NCI-H2029 (cell line): ENCODE results near the gene WNT2.

Experiments used
- DNase-seq: peaks from one replicate; lab custom pipeline; 2025; lab: John Stamatoyannopoulos, UW

The WNT2 gene

DNA sequence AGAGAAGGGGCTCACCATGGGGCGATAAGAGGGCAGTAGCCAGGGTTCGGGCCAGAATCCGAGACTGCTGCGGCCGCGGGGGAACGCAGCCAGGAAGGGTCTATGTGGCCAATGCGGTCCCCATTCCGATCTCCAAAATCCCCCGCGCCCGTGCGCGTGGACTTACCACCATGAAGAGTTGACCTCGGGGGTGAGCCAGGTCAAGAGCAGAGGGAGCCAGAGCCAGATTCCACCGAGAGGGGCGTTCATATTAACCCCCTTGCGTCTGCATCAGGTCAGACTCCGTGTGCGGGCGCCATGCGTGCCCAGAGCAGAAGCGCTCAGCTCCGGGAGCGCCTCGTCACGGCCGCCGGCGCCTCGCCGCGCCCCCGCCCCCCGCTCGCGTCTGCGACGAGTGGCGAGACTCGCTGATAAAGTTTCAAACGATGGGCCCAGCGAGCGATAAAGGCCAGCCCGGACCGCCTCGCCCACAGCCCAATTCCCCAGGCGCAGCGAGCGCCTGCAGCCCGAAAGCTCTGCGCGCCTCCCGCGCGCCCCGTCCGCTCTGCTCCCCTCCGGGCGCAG lies at the start of gene WNT2:
TSS of gene WNT2 (minus strand) at position 318 of the 564 bp plus-strand sequence. CDS start at position 249, 69 bp downstream.
- no peak for DNase-seq

DNA sequence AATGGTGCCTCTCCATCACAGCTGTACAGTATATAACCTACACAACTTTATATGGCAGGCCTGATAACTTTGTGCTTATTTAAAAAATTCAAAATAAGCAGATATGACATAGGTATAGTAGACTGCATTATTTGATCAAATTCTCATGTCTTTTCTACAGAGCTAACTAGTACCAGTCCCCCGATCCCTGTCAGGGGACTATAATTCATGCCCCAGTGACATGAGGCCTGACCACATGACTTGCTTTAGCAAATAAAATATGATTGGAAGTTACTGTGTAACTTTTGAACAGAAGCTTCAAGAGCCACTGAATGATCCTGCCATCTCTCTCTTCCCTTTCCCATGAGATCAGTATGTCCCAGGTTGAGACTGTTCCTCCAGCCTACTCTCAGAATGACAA lies 49.2 kb upstream of the WNT2 start:
- no peak for DNase-seq

DNA sequence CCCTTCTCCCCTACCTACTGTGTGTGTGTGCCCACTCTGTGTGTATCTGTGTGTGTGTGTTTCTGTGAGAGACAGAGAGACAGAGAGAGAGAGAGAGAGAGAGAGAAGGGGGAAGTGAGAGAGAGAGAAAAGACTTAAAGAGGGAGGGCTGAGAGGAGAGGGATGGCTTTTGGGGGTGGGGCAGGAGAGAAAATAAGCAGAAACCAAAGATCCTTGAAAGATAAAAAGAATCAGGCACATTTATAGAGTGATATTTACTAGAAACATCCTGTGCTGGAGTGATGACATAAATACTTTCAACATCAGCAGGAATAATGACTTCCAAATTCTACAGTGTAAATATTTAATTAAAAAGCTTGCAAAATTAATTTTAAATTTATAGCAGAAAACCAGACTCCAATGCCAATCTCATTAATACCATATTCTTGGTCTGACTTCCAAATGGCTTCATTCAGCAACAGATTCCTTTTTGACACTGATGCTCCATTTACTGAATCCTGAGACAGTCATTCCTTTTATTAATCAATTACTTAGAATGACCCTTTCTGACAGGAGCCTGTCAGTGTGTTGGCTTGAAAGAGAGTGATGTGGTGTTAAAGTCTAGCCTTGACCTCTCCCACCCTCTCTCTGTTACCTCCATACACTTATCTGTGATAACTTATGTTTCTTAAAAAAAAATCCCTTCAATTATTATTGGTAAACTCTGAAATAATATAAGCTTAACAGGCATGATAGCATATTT lies 41.7 kb upstream of the WNT2 start:
- DNase-seq = no peak

DNA sequence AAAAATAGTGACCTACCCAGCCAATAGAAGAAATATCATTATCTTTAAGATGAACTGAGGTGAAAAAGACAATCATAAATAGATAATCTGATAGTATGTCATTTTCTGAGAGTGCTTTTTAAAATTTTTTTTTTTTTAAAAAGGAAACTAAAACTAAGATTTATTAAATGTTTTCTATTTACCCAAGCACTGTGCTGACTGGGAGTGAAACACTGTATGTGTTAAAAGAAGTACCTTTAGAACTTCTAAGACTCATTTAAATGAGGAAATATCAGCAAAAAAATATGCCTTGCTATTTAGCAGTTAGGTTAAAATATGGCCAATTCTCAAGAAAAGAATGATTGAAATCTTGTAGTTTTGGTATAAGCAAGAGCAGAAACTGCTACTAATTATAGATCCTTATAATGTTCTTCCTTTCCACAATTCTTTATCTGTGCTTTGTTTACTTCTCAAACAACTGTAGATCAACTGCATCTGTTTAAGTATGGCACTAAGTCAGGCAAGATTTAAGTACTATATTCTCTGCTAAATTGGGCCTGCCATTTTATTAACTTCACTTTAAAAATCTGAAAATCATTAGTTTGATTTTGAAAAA lies 39.5 kb upstream of the WNT2 start:
- DNase-seq = no peak

DNA sequence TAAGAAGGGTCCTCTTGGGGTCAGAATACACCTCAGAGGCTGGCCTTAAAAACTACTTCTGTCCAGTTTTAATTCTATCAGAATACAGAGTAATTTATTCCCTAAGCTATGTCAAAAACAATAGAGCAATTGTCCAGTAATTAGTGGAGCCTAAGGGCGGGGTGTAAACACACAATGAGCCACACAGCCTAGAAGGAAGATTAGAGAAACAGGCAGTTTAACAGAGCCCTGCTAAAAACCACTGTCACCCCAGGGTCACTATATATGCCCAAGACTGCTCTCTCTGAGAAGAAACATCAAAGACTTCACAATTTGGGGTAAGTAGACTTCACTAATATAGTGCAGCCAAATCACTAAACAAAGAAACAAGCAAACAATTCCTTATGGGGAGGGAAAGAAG lies 27.2 kb upstream of the WNT2 start:
- DNase-seq = no peak

DNA sequence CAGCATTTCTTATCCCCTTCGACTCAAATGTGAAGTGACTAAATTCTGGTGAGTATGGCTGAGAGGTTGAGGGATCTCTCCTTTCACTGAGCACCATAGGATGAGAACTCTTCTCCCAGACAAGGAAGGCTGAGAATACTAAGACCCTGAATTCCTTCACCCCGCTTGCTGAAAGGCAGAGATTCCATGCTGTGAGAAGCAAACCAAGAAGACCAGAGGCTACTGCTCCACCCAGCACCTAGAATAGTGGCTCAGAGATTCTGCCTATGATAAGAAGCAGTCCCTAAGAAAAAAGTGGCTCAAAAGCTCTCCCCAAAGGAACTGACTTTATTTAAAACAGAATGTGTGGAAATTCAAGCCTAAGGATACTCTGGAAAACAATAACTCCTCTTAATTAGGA lies 26.7 kb upstream of the WNT2 start:
- no peak for DNase-seq

DNA sequence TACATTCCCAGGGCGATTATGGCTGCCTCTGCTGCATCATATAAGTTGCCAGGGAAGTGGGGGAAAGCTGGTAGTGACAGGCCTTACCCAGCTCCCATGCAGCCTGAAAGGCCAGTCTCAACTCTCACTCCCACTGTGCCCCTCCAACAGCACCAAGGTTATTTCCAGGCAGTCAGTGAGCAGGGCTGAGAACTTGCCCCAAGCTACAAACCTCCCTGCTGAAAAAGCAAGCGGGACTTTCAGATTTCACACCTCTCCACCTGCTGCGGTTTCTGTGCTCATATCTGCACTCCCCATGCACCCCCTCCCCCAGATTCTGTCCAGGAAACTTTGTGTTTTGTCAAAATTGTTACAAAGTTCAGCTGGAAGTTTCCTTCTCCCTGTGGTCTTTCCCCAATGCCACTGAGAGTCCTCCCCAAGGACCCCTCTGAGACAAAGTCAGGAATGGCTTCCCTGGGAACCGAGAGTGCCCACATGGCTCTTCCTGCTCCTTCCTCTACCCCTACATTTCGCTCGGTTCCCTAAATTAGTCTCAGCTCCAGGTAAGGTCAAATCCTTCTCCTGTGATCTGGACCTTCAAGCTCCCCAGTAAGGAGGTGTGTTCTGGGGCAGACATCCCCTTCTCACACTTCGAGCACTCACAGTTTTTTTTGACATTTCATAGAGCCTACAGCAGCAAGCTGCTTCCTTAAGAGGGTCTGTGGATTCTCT lies 25.3 kb upstream of the WNT2 start:
- DNase-seq = no peak

DNA sequence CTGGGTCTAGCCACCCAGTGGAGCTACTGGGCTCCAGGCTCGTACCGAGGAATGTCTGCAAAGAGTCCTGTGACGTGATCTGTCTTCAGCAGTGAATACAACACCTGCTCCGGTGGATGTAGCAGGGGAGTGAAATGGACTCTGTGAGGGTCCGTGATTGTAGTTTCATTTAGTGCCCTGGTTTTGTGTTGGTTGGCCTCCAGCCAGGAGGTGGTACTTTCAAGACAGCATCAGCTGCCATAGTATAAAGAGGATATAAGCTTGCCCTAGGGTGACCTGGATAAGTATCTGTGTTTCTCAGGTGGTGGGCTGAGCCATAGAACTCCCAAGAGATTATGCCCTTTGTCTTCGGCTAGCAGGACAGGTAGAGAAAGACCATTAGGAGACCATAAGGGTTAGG lies 24.6 kb upstream of the WNT2 start:
- DNase-seq = no peak

DNA sequence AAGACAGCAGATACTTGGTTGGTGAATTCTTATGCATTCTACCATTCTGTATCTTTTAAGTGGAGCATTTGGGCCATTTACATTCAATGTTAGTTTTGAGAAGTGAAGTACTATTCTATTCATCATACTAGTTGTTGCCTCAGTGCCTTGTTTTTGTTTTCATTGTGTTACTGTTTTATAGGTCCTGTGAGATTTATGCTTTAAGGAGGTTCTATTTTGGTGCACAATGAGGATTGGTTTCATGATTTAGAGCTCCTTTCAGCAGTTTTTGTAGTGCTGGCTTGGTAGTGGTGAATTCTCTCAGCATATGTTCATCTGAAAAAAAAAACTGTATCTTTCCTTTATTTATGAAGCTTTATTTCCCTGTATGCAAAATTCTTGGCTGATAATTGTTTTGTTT lies 23.3 kb upstream of the WNT2 start:
- no peak for DNase-seq

DNA sequence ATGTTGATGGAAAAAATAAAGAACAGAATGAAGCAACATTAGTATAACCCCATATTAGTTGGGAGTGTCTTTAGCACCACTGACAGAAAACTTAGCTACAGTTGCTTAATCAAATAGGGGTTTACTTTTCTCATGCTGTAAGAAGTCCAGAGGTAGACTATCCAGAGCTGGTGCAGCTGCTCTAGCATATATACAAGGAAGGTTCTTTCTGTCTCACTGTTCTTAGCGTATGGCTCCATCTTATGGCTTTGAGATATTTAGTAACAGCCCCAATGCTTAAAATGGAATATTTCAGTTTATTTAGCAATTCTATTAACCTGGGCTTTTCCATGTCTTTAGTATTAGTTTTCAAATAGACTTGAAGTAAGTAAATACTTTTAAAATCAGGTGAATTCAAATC lies 15.2 kb upstream of the WNT2 start:
- no peak for DNase-seq

DNA sequence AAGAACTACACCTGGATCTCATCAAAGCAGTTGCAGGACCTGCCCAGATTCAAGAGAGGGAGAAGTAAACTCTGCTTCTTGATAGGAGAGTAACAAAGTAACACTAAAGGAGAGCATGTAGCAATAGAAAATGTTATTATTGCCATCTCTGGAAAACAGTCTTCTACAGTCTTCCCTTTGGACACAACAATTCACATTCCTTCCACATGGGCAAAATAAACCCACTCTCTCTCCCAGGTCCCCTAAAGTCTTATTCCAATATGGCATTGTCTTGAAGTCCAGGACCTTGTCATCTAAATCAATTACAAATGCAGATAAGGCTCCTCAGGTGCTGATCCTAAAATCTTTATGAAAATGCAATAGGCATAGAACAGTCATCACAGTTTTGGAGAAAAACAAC lies 10.3 kb upstream of the WNT2 start:
- no peak for DNase-seq

DNA sequence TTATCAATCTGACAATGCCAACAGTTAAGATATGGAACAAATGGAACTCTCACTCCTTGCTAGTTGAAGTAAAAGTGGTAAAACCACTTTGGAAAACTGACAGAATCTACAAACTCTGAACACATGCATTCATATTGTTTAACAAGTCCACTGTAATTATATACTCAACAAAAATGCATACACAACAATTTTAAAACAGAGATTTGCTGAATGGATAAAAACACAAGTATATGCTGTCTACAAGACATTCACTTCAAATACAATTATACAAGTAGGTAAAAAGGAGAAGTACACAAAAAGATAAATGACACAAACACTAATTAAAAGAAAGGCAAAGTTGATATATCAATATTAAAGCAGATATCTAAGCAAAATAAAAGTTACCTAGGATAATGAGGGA lies 9.2 kb upstream of the WNT2 start:
- DNase-seq = no peak

DNA sequence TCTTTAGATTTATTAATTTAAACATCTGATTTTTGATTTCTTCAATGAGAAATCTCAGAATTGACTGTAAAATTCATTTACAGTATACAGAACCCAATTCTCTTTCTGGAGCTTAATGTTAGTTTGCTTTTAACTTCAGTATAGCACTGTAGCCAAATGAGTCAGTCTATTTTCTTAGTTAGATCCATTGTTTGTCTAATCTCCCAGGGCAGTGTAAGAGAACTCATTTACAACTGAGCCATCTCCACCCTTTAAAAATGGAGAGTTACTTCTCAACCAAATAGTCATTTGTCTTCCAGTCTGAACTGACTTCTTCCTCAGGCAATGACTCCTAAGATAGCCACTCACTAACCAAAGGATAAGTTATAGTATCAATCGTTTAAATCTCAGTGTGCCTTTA lies 3.0 kb upstream of the WNT2 start:
- DNase-seq = no peak

DNA sequence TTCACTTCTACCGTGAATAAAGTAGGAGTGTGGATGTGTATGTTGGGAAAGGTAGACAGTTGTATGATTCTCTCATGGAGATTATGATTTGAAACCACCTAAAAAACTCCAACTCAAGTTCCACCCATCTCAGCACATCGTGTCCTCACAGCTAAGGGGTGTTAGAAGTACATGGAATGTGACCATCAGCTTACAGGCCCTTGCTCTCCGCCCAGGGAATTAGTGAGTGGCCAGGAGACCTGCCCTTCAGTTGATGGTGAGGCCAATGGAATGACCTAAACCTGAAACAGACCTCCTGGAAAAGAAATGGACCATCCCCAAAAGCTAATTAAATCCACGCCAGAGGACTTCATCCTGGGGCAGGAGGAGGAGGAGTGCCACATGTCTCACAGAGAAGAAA lies 2.1 kb upstream of the WNT2 start:
- no peak for DNase-seq

DNA sequence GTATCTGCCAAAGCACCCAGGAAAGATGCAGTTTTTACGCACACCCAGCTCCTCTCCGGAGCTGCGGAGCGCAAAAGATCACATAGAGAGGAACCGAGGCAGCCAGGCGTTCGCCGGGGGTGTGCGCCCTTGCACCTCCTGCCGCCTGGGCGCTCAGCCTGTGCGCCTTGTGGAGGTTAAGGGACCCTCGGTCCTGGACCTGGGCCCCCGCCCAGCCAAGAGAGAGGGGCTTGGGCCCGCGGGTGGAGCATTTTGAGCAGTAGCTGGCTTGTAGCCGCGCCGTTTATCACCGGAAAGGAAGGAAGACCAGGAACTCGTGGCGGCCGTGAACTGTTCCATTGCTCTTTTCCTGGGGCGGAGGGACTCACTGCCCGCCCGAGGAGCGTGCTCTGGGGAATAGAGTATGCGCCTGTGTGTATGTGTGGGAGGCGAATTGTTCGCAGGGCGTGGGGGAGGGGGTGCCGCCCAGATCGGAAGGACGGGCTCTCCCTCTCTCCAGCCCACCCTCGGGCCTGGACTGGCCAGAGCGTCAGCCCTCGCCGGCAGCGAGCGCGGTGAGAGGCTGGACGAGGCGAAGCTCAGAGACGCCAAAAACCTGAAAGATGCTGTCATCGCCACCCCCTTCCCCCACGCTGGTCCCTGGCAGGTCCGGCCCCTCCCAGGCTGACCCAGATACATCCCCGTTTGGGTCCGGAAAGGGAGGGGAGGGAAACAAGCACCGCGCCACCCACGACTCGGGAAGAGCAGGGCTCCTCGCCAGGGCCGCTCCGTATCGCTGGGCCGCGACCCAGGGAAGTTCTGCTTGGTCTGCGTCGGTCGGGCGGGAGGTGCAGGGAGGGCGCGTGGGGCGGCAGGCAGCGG lies 1.2 kb upstream of the WNT2 start:
- DNase-seq = no peak

DNA sequence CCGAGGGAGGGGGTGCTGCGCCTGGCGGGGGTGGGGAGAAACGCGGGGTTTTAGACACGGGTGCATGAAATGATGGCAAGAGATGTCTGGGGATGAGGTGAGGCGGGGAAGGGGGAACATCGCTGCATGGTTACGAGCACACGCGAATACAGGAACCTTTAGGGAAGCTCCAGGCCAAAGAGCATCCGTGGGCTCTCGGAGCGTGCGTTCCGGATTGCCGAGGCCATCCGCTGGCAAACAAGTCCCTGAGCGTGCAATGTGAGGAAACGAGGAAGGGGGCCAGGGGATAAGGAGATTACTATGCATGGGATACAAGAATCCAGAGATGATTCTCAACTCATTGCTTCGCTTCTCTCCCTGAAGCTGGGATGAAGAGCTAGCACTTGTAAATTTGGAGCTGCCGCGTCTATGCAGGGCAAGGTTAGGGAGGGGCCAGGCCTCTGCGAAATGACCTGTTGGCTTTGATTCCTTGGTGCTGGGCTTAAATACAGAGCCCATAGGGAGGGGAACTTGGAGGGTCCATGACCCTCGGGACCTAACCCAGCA lies 520 bp upstream of the WNT2 start:
- no peak for DNase-seq

DNA sequence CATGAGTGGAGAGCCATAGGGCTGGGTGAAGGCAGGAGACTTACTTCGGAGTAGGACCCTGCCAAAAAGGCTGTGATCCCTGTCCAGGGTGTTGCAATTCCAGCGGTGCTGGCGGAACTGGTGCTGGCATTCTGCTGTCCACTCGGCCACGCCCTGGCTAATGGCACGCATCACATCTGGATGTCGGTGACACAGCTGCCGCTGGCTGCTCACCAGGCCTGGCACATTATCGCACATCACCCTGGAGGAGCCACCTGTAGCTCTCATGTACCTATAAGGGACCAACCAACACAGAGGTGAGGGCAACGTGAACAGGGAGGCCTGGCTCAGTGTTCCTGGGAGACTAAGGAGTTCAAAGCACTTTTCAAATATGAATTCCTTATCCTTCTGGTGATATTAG lies 2.3 kb downstream of the WNT2 start:
- no peak for DNase-seq

DNA sequence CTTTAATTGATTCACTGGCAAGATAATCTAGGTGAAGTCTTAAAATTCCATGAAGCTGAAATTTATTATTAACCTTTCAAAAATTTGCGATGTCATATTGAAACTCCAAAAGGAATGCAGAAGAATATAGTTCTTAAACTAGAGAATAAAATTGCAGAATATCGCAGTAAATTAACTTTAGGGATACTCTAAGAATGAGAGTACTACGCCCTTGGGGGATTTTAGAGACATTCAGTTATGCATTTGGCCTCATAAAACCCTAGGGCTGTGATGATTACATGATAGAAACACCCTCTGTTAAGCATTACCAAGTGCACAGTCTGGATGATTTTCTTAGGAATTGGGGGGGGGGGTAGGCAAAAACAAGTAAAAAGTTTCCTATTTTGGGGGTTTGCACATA lies 3.7 kb downstream of the WNT2 start:
- DNase-seq = no peak

DNA sequence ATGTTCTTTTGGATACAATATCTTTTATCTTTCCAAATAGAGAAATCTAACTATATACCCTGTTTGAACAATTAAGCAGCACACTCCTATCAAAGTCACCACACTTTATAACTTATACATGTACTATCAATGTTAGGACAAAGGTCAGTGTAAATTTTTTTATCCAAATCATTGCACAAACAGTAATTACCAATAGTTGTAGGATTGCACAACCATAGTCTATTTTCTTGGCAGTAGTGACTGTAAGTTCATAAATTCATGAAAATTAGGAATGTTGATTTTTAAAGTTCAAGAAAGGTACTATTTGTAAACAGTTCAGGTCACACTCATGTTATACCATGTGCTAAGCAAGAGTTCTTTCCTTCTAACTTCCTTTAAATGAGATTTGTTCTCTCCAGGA lies 9.3 kb downstream of the WNT2 start:
- DNase-seq = no peak

DNA sequence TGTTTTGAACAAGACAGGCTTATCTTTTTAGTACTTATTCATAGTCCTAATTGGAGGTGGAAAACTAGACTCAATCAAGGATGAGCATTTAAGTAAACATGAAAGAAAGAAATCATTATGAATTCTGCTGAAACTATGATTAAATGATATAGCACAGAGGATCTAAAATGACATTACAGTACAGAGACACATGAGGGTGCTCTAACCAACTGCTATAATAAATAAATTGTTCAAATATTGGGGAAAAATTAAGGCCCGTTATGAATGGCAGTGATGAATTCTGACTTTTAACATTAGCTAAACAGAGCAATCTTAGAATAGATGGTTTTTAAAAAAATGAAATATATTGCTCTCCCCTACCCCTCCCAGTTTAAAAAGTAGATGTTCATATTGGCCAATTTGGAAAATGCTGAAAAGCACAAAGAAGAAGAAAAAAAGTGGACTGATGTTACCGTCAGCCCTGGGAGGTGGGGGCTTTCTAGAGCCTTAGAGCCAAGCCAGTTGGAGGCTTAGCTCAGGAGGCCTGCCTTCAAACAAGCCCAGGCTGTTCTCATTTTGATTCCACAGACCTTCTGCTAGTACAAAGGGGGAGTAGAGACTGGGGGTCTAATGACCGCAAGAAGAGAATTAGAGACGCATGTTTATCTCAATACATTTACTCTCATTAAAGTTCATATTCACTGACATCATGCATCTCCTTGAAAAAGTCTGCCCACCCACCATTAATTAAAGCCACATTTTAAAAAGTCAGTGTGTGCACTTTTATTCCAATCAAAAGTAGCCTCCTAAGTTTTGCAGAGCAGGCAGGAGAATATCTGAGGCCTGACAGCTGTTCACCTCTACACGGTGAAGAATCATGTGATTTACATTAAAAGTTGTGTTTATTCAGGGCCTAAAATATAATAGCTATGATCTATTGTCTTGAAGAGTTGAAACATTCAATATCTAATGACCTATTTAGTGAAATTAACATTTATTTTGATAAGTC lies 10.0 kb downstream of the WNT2 start:
- no peak for DNase-seq

DNA sequence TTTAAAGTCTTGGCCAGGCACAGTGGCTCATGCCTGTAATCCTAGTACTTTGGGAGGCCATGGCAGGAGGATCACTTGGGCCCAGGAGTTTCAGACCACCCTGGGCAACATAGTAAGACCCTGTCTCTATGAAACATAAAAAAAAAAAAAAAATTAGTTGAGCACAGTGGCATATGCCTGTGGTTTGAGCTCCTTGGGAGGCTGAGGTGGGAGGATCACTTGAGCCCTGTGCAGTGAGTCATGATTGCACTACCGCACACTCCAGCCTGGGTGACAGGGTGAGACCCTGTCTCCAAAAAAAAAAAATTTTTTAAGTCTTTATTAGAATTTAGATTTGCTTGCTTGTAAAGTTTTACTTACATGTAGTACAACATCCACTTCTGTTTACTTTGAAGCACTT lies 14.0 kb downstream of the WNT2 start:
- no peak for DNase-seq
